ENCODE results near the gene IFNLR1.
A peak's percentile ranks its signal among the peaks of the same experiment; 100 is the strongest.
"Not testable (repeated sequence)": the region's sequence is repeated elsewhere in the genome, so short reads cannot be mapped to it uniquely, and the experiment has no call there.

IFNLR1 gene

GRCh38 chr1:24186993-24187790 is at the start of gene IFNLR1:
TSS of gene IFNLR1 (minus strand) at chr1:24187289. CDS start at chr1:24187248, 41 bp downstream.
- peak; percentile 62 to 78 for DNase-seq (ENCODE audit: low read depth in 2 of 2)

GRCh38 chr1:24235921-24236788 is 49.1 kb upstream of the IFNLR1 start:
- peak; percentile 43 to 57 for DNase-seq (ENCODE audit: low read depth in 2 of 2)

DNA sequence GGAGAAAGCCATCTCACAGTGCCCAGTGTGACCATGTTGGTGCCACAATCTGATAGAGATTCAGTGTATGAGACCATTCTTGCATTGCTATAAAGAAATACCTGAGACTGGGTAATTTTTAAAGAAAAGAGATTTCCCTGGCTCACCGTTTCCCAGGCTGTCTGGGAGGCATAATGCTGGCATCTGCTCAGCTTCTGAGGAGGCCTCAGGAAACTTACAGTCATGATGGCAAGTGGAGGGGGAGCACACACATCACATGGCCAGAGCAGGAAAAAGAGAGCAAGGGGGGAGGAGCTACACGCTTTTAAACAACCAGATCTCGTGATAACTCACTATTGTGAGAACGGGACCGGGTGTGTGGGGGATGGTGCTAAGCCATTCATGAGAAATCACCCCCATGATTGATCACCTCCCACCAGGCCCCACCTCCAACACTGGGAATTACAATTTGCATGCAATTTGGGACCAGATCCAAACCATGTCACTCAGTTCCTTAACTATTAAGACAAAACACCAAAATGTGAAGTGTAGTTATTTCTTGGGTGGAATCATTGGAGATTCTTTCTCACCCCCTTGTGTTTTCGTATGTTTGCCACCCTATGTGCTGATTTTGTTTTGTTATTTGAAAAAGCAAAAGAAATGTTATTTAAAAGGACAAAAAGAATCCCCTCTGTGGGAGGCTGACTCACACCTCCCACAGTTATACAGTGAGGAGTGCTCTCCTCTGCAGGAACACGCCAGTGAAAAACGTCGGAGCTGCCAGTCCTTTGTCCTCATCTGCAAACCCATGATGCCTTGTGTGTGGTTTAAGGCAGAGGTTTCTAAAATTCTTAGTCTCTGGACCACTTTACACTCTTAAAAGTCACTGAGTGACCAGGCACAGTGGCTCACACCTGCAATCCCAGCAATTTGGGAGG is 46.9 kb upstream of the IFNLR1 start:
- no peak for DNase-seq (ENCODE audit: low read depth in 2 of 2)

DNA sequence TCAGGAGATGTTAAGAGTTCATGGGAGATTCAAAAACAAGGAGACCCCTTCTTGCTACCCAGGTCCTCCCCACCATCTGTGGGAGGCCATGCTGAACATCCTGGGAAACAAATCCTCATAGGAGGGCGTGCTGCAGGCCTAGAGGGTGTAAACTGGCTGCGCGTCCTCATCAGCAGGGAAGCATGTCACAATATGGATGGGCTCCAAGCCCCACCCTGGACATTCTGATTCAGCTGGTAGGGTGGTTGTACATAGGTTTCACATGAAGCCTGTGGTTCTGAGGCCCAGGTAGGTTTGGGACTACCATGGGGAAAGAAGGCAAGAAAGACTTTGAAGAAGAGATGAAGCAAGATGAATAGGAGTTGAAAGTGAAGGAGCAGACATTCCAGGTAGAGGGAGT is 44.6 kb upstream of the IFNLR1 start:
- no peak for DNase-seq (ENCODE audit: low read depth in 2 of 2)

- no peak for DNase-seq (ENCODE audit: low read depth in 2 of 2)
Observed at GRCh38 chr1:24228311-24228710, 41.2 kb upstream of the IFNLR1 start.

- DNase-seq (ENCODE audit: low read depth in 2 of 2), result no peak
Observed at GRCh38 chr1:24226749-24227148, 39.7 kb upstream of the IFNLR1 start.

DNA sequence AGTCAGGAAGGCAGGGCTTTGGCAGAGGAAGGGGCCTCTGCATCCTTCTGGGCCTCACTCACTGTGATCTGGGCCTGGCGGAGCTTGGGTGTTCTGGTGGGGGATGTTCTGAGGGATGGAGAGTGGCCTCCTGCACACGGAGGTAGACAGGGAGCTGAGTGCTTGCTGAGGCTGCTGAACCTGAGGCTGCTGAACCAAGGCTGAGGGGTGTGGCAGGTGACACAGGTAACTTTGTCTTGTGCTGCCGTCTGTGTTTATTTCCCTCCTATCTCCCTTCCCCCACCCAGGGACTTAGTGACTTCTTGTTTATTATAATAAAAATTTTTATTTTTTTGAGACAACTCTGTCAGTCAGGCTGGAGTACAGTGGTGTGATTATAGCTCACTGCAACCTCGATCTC is 37.7 kb upstream of the IFNLR1 start:
- DNase-seq (ENCODE audit: low read depth in 2 of 2), result no peak

- DNase-seq (ENCODE audit: low read depth in 2 of 2), result no peak
Observed at GRCh38 chr1:24224086-24224485, 37.0 kb upstream of the IFNLR1 start.

- DNase-seq (ENCODE audit: low read depth in 2 of 2), result no peak
Observed at GRCh38 chr1:24222793-24223192, 35.7 kb upstream of the IFNLR1 start.

DNA sequence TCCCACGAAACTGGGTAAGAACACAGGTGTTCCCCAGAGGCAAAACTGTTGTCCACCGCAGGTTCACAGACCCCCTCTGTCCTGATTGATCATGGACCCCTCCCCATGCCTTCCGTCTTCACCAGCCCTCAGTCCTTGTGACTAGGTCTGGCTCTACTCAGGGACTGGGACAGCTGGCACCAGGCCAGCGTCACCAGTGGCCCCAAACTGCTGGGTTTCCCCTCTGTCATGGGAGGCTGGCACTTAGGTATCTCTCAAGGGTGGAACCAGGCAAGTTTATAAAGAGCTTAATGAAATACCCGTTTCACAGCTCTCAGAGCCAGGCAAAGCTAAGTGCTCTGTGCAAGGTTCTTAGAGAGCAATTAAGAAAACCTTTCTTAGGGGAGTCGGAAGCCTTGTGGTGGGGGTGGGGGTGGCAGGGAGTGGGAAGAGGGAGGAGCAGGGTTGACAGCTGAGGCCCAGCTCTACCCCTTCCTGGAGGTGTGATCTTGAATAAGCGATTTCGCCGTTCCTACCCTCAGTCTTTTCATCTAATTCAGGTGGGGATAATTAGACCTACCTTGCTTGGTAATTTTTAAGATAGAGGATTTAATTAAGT is 35.0 kb upstream of the IFNLR1 start:
- DNase-seq (ENCODE audit: low read depth in 2 of 2), result no peak

GRCh38 chr1:24221246-24221645 is 34.2 kb upstream of the IFNLR1 start:
- DNase-seq (ENCODE audit: low read depth in 2 of 2), result no peak

GRCh38 chr1:24216276-24217074 is 29.4 kb upstream of the IFNLR1 start:
- DNase-seq (ENCODE audit: low read depth in 2 of 2), result no peak

GRCh38 chr1:24215226-24215814 is 28.2 kb upstream of the IFNLR1 start:
- DNase-seq (ENCODE audit: low read depth in 2 of 2), result no peak

DNA sequence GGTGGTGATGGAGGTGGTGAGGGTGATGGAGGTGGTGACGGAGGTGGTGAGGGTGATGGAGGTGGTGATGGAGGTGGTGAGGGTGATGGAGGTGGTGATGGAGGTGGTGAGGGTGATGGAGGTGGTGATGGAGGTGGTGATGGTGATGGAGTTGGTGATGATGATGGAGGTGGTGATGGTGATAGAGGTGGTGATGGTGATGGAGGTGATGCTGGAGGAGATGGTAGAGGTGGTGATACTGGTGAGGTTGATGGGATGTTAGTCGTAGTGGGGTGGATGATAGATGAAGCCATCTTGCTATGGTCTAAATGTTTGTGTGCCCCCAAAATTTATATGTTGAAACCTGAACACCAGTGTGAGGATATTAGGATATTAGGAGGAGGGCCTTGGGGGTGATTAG is 25.3 kb upstream of the IFNLR1 start:
- DNase-seq (ENCODE audit: low read depth in 2 of 2), result no peak

DNA sequence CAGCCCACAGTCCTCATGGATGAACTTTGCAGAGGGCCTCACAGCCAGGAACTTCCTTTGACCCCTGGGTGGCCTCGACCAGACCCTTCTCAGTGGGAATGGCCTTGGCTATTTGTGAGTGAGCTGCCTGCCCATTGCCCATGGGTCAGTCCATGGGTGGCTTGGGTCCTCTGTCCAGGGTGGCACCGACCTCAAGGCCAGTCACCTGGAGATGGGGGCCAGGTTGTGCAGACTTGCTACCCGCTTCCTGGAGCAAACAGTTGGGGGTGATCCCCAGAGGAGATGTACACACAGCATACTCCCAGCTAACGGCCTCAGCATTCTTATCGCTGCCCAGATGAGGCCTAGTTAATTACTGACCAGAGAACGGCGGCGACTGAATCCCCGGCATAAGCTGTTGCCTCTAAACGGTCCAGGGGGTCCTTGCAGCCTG is 23.1 kb upstream of the IFNLR1 start:
- no peak for DNase-seq (ENCODE audit: low read depth in 2 of 2)

GRCh38 chr1:24209097-24209496 is 22.0 kb upstream of the IFNLR1 start:
- no peak for DNase-seq (ENCODE audit: low read depth in 2 of 2)

- DNase-seq (ENCODE audit: low read depth in 2 of 2), result no peak
Observed at GRCh38 chr1:24207709-24208108, 20.6 kb upstream of the IFNLR1 start.

GRCh38 chr1:24207395-24207687 is 20.3 kb upstream of the IFNLR1 start:
- DNase-seq (ENCODE audit: low read depth in 2 of 2), result not testable (repeated sequence)

DNA sequence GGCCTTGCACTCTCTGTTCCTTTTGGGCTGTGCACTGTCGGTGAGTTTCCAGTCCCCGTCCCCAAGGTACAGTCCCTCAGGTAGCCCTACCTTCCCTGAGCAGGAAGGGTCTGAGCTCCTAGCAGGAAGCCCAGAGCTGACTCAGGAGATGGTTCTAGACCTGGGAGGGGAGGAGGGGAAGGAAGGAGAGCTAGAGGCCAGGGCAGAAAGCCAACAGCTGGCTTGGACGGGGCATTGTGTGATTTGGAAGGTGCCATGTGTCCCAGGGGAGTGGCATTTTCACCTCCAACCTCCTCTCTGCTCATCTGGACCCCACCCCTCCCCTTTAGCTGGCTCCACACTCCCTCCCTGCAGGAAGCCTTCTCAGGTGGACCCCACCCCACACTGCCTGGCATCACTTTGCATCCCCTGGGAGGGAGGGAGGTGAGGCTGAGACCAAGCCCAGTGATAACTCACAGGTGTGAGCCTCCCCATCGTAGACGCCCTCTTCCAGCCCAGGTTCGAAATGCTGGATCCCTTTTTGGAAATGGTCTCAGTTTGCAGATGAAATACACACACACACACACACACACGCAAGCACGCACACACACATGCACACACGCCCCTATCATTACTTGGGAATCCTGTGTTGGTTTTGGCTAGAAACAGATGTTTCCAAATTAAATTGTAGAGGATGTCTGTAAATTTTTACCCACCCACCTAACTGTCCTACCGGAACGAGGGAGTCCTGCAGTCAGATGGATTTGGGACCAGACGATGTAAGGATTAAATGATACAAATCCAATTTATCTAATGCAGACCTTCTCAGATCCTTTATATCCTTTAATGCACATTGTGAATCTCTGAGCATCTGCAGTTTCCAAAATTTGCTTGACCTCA is 19.7 kb upstream of the IFNLR1 start:
- DNase-seq (ENCODE audit: low read depth in 2 of 2), result no peak
